ENCODE data around the gene NAA38. TPM values are rescaled to one million over a fixed set of nuclear protein-coding genes. Genes with fewer than 3 reads are reported as not detected.

The NAA38 gene
- total RNA-seq, 1 donor from 2014 or later = 8.6 TPM

DNA sequence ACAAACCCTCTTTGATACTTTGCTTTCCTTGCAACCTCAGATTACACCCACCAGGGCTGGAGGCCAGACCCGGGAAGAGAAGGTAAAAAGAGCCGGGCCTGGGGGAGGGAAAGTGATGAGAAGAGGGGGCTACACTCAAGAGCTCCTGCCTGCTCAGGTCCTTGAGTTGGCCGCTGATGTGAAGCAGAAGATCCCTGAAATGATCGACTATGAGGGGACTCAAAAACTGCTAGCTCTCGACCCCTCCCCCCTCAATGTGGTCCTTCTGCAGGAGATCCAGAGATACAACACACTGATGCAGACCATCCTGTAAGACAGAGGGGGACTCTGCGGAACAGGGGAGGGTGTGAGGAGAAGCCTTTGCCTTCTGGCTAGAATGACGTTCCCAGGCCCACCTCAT, 26.1 kb downstream of the NAA38 start:
- no peak overlapping the region for H3K4me2 ChIP-seq
- H3K27ac ChIP-seq = no peak overlapping the region
- no peak for DNase-seq (ENCODE audit: low spot score)
- no peaks in the 10 kb centered on the region for H3K9me3 ChIP-seq (ENCODE audit: low read depth)
- H3K79me2 ChIP-seq (ENCODE audit: low read depth) = no peaks in the 10 kb centered on the region
- H3K27me3 Mint-ChIP-seq (ENCODE audit: insufficient read depth, low read depth) = peaks cover 7% of the 10 kb centered on the region
- H3F3A ChIP-seq (ENCODE audit: low read depth) = peaks cover 18% of the 10 kb centered on the region
- H2AFZ ChIP-seq (replicated peaks) = no peak overlapping the region
- H3K4me3 Mint-ChIP-seq = no peak overlapping the region
- peaks cover 65% of the 10 kb centered on the region for H3K27me3 ChIP-seq
- H3K36me3 Mint-ChIP-seq = no peaks in the 10 kb centered on the region
- H4K20me1 ChIP-seq (ENCODE audit: low read depth) = peaks cover 6% of the 10 kb centered on the region
- H3K4me3 ChIP-seq = no peak overlapping the region
- H3K4me1 Mint-ChIP-seq = peaks cover 12% of the 10 kb centered on the region
- no peaks in the 10 kb centered on the region for H3K9me3 Mint-ChIP-seq
- H3K9ac ChIP-seq = no peak overlapping the region
- H3K27ac Mint-ChIP-seq = no peak overlapping the region
- TF ChIP-seq, protein P1, sequence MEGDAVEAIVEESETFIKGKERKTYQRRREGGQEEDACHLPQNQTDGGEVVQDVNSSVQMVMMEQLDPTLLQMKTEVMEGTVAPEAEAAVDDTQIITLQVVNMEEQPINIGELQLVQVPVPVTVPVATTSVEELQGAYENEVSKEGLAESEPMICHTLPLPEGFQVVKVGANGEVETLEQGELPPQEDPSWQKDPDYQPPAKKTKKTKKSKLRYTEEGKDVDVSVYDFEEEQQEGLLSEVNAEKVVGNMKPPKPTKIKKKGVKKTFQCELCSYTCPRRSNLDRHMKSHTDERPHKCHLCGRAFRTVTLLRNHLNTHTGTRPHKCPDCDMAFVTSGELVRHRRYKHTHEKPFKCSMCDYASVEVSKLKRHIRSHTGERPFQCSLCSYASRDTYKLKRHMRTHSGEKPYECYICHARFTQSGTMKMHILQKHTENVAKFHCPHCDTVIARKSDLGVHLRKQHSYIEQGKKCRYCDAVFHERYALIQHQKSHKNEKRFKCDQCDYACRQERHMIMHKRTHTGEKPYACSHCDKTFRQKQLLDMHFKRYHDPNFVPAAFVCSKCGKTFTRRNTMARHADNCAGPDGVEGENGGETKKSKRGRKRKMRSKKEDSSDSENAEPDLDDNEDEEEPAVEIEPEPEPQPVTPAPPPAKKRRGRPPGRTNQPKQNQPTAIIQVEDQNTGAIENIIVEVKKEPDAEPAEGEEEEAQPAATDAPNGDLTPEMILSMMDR (IDR thresholded peaks at IDR 0.05) = no peak
- TF ChIP-seq EZH2 (IDR thresholded peaks at IDR 0.05) = no peak
- no peak for TF ChIP-seq EZH2phosphoT487 (IDR thresholded peaks at IDR 0.05)
- H3K36me3 ChIP-seq = no peaks in the 10 kb centered on the region
- H3K4me1 ChIP-seq = peaks cover 5% of the 10 kb centered on the region

GRCh38 chr17:7830616-7831015, 26.7 kb downstream of the NAA38 start:
- H3K27ac Mint-ChIP-seq = no peak overlapping the region

GRCh38 chr17:7825206-7825990, 32.0 kb downstream of the NAA38 start:
- H3K4me1 Mint-ChIP-seq = peaks cover 6% of the 10 kb centered on the region
- Histone ChIP-seq H3K27ac (no peak overlapping the region), H3K9me3 (ENCODE audit: low read depth) (no peaks in the 10 kb centered on the region), H3K4me3 (no peak overlapping the region), H3K79me2 (ENCODE audit: low read depth) (no peaks in the 10 kb centered on the region), H3K9ac (no peak overlapping the region), H3K36me3 (no peaks in the 10 kb centered on the region), H3K4me1 (no peaks in the 10 kb centered on the region), H3F3A (ENCODE audit: low read depth) (no peaks in the 10 kb centered on the region), H3K4me2 (no peak overlapping the region), H4K20me1 (ENCODE audit: low read depth) (no peaks in the 10 kb centered on the region), H2AFZ (replicated peaks) (no peak overlapping the region), H3K27me3 (peaks cover 68% of the 10 kb centered on the region)
- peak; percentile 21 for DNase-seq (ENCODE audit: low spot score)
- no peaks in the 10 kb centered on the region for H3K36me3 Mint-ChIP-seq
- no peak overlapping the region for H3K27ac Mint-ChIP-seq
- H3K9me3 Mint-ChIP-seq = no peaks in the 10 kb centered on the region
- H3K4me3 Mint-ChIP-seq = no peak overlapping the region
- H3K27me3 Mint-ChIP-seq (ENCODE audit: insufficient read depth, low read depth) = peaks cover 4% of the 10 kb centered on the region
- TF ChIP-seq EZH2 (IDR thresholded peaks at IDR 0.05) = no peak
- TF ChIP-seq, protein P1 (IDR thresholded peaks at IDR 0.05) = peak; percentile 30

More at GRCh38 chr17:7830616-7831015, 26.7 kb downstream of the NAA38 start:
- no peak overlapping the region for H2AFZ ChIP-seq (replicated peaks)
- no peaks in the 10 kb centered on the region for H3K36me3 ChIP-seq
- H3K36me3 Mint-ChIP-seq = no peaks in the 10 kb centered on the region
- H3K27me3 Mint-ChIP-seq (ENCODE audit: insufficient read depth, low read depth) = peaks cover 7% of the 10 kb centered on the region
- H3K79me2 ChIP-seq (ENCODE audit: low read depth) = no peaks in the 10 kb centered on the region
- peaks cover 6% of the 10 kb centered on the region for H4K20me1 ChIP-seq (ENCODE audit: low read depth)
- H3K27me3 ChIP-seq = peaks cover 71% of the 10 kb centered on the region
- H3K4me1 ChIP-seq = peaks cover 5% of the 10 kb centered on the region
- DNase-seq (ENCODE audit: low spot score) = no peak
- H3F3A ChIP-seq (ENCODE audit: low read depth) = peaks cover 12% of the 10 kb centered on the region
- H3K4me2 ChIP-seq = no peak overlapping the region
- H3K9me3 ChIP-seq (ENCODE audit: low read depth) = no peaks in the 10 kb centered on the region
- peaks cover 13% of the 10 kb centered on the region for H3K4me1 Mint-ChIP-seq
- H3K27ac ChIP-seq = no peak overlapping the region
- no peak overlapping the region for H3K4me3 Mint-ChIP-seq
- no peaks in the 10 kb centered on the region for H3K9me3 Mint-ChIP-seq
- H3K4me3 ChIP-seq = no peak overlapping the region
- TF ChIP-seq EZH2phosphoT487 (IDR thresholded peaks at IDR 0.05) = no peak
- no peak for TF ChIP-seq EZH2 (IDR thresholded peaks at IDR 0.05)
- TF ChIP-seq, protein P1 (IDR thresholded peaks at IDR 0.05) = no peak
- H3K9ac ChIP-seq = no peak overlapping the region
